BJ (cell line): Measurements from ENCODE around the gene ARHGAP24. TPM values are rescaled to one million over a fixed set of nuclear protein-coding genes. Genes with fewer than 3 reads are reported as not detected.

Source experiments
- CTCF ChIA-PET: fragments of 350-600 bp; formaldehyde crosslinking; extraction: SDS; loops from one replicate; lab custom pipeline; 2021; ENCODE audit warnings: antibody characterized with exemption, inconsistent platforms; lab: Yijun Ruan, JAX
- POLR2A ChIA-PET: fragments of 300-600 bp; sonication (Branson Sonifier 250); formaldehyde crosslinking; extraction: SDS; loops from one replicate; lab custom pipeline; 2021; ENCODE audit warnings: antibody characterized with exemption; lab: Charles Lee
- DNase-seq: peaks from one replicate; pipeline ENCODE4 v3.0.0-alpha.2; 2011; ENCODE audit warnings: low read depth
- H3K27me3 ChIP-seq: 2 replicates; pipeline ENCODE4 v1.6.0; 2011; ENCODE audit warnings: low read length; ENCODE audit not compliant: control insufficient read depth, insufficient read depth
- H3K36me3 ChIP-seq: 2 replicates; pipeline ENCODE4 v1.5.1; 2011; ENCODE audit warnings: low read length; ENCODE audit not compliant: control insufficient read depth, insufficient read depth
- H3K4me3 ChIP-seq: 2 replicates; pipeline ENCODE4 v1.5.1; 2011; ENCODE audit warnings: low read depth, mild to moderate bottlenecking, control low read depth, low read length
- CTCF ChIP-seq: IDR thresholded peaks from 2 replicates; pipeline ENCODE4 v1.5.1; 2011; ENCODE audit warnings: low read depth, mild to moderate bottlenecking, control low read depth, inconsistent platforms, low read length, moderate library complexity; ENCODE audit not compliant: insufficient read depth
- polyA plus RNA-seq: library from polyadenylated mRNA; depleted of rRNA; stranded (reverse); fragments of >200 nt; gene quantifications from 2 replicates; pipeline ENCODE4 v1.2.3, GENCODE V29; 2011

Gene ARHGAP24
- polyA plus RNA-seq, 1 experiment = 17.7 TPM

- no peaks in the 10 kb centered on the region for H3K27me3 ChIP-seq
- DNase-seq = no peak
- ChIA-PET CTCF (no interaction called here), POLR2A (no interaction called here)
- no peak overlapping the region for H3K4me3 ChIP-seq
- TF ChIP-seq CTCF = no peak
- no peaks in the 10 kb centered on the region for H3K36me3 ChIP-seq
Measured at GRCh38 chr4:85431156-85431555, 43.8 kb upstream of the ARHGAP24 start.

GRCh38 chr4:85431881-85432485 lies 43.0 kb upstream of the ARHGAP24 start:
- H3K36me3 ChIP-seq = no peaks in the 10 kb centered on the region
- TF ChIP-seq CTCF = no peak
- no peaks in the 10 kb centered on the region for H3K27me3 ChIP-seq
- POLR2A ChIA-PET = no interaction called here
- DNase-seq = no peak
- H3K4me3 ChIP-seq = no peak overlapping the region
- CTCF ChIA-PET = no interaction called here

DNA sequence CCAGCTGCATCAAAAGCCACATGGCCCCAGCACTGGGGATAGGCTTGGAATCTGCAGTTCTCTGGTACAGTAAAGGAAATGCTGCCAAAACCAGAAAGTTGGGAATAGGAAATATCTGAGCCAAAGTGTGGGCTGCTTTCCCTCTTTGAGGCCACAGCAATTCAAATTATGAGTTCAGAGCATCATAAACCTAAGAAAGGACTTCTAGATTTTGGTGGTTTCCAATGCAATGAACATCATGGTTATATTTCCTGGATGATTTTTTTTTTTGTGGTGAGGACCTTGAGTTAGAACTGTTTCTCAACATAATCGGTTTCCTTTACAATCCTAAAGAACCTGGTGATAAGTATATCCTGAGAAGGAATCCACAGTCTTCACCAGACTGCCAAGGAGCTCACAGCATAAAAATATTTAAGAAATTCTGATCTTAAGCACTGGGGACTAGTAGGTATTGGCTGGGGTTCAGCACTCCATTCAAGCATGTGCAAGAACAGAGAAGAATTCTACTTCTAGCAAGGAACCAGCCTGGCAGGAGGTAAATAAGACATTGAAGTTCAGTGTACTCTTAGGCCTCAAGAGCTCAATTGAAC lies 29.8 kb upstream of the ARHGAP24 start:
- no peak for DNase-seq
- CTCF ChIA-PET = interaction anchor here (0.9 to 2.0 kb wide), 2 partner anchors 9 to 10 kb away, joined by 3 to 4 read pairs; no protein-coding TSS in a partner anchor

DNA sequence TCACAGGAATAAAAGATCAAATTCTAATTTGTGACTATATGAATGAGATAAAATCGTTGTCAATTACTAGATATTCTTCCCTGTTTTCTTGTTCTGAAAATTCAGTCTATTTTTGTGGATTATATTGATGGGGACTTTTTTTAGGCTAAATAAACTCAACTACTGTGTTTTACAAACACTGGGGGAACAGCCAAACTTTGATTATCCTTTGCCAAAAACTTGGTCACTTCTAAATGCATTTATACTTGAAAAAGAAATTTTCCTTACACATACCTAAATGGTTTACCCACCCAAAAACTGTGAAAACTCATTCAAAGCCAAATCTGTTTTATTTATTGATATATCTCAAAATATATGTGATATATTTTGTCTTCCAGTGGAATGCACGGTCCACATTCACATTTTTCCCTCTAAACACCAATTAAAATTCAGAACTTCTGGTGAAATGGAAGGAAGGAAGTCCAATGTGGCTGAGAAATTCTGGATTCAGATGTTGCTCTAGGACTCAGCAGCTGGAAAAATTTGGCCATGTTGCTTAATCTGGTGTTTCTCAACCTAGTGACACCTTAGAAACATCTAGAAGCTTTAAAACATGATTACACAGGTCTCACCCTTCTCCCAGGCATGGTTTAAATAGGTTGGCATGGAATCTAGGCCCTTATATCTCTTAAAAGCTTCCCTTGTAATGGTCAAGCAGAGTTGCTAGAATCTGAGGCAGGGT lies 28.6 kb upstream of the ARHGAP24 start:
- ChIA-PET POLR2A (no interaction called here), CTCF (interaction anchor here (0.5 to 2.0 kb wide), 3 partner anchors 8 to 32 kb away, joined by 3 to 4 read pairs (median 3); no protein-coding TSS in a partner anchor)
- H3K4me3 ChIP-seq = no peak overlapping the region
- no peaks in the 10 kb centered on the region for H3K27me3 ChIP-seq
- no peak for DNase-seq
- no peak for TF ChIP-seq CTCF
- H3K36me3 ChIP-seq = no peaks in the 10 kb centered on the region

More for the DNA sequence above, 29.8 kb upstream of the ARHGAP24 start:
- no peaks in the 10 kb centered on the region for H3K36me3 ChIP-seq
- H3K27me3 ChIP-seq = no peaks in the 10 kb centered on the region
- POLR2A ChIA-PET = no interaction called here
- no peak overlapping the region for H3K4me3 ChIP-seq
- TF ChIP-seq CTCF = no peak
